8988T (cell line): ENCODE results near the gene ABCC4.

Experiments used
- DNase-seq: peaks from one replicate; pipeline ENCODE4 v3.0.0; 2011

ABCC4 gene

GRCh38 chr13:95033890-95034289 lies 267.4 kb downstream of the ABCC4 start:
- DNase-seq: no peak

GRCh38 chr13:95032121-95032520 lies 269.1 kb downstream of the ABCC4 start:
- no peak for DNase-seq

- no peak for DNase-seq
These were observed 270.4 kb downstream of the ABCC4 start for GRCh38 chr13:95030821-95031343.

GRCh38 chr13:95027638-95028037 lies 273.6 kb downstream of the ABCC4 start:
- no peak for DNase-seq

- no peak for DNase-seq
These were observed 276.1 kb downstream of the ABCC4 start for GRCh38 chr13:95025116-95025515.

- no peak for DNase-seq
These were observed 277.8 kb downstream of the ABCC4 start for GRCh38 chr13:95023405-95023804.

- no peak for DNase-seq
These were observed 280.8 kb downstream of the ABCC4 start for GRCh38 chr13:95020298-95020987.

- DNase-seq: no peak
These were observed 281.4 kb downstream of the ABCC4 start for GRCh38 chr13:95019886-95020285.

GRCh38 chr13:95007322-95007721 lies 293.9 kb downstream of the ABCC4 start:
- no peak for DNase-seq

GRCh38 chr13:95005300-95005699 lies 296.0 kb downstream of the ABCC4 start:
- no peak for DNase-seq

GRCh38 chr13:95003019-95003813 lies 298.0 kb downstream of the ABCC4 start:
- no peak for DNase-seq

- no peak for DNase-seq
These were observed 299.1 kb downstream of the ABCC4 start for GRCh38 chr13:95002126-95002525.

- no peak for DNase-seq
These were observed 301.4 kb downstream of the ABCC4 start for GRCh38 chr13:94999871-95000270.

- DNase-seq: no peak
These were observed 304.1 kb downstream of the ABCC4 start for GRCh38 chr13:94997126-94997525.

- no peak for DNase-seq
These were observed 304.8 kb downstream of the ABCC4 start for GRCh38 chr13:94996445-94996844.

GRCh38 chr13:94994506-94994905 lies 306.7 kb downstream of the ABCC4 start:
- no peak for DNase-seq

GRCh38 chr13:94993616-94994015 lies 307.6 kb downstream of the ABCC4 start:
- no peak for DNase-seq

GRCh38 chr13:94992036-94992960 lies 309.0 kb downstream of the ABCC4 start:
- DNase-seq: no peak

- DNase-seq: no peak
These were observed 312.6 kb downstream of the ABCC4 start for GRCh38 chr13:94988654-94989053.

GRCh38 chr13:94987869-94988268 lies 313.4 kb downstream of the ABCC4 start:
- DNase-seq: no peak

GRCh38 chr13:94987081-94987480 lies 314.2 kb downstream of the ABCC4 start:
- no peak for DNase-seq

- DNase-seq: no peak
These were observed 316.3 kb downstream of the ABCC4 start for GRCh38 chr13:94984958-94985357.

GRCh38 chr13:94978516-94978915 lies 322.7 kb downstream of the ABCC4 start:
- DNase-seq: no peak
